ENCODE results near the gene SOX18. TPM values are rescaled to one million over a fixed set of nuclear protein-coding genes. Genes with fewer than 3 reads are reported as not detected.

Gene SOX18
- total and polyA plus RNA-seq, 2 of the 13 experiments (the other 11 are each of a cell fraction or from before 2014, with no cell fraction given): 1.6 to 1.9 TPM

- TF ChIP-seq ZNF740 (CRISPR knock-in tag; IDR thresholded peaks at IDR 0.05) (peak; percentile 66), IKZF4 (CRISPR knock-in tag; IDR thresholded peaks at IDR 0.05; ENCODE audit: borderline replicate concordance, low read depth, not compliant biosample characterization) (peak; percentile 22), ZSCAN30 (CRISPR knock-in tag; IDR thresholded peaks at IDR 0.05) (no peak), ZMAT3 (CRISPR knock-in tag; conservative IDR thresholded peaks at IDR 0.05) (0 out of 2 replicates have a peak, but pooled peaks have one; percentile 1), ZNF17 (CRISPR knock-in tag; IDR thresholded peaks at IDR 0.05) (no peak), SAP130 (CRISPR knock-in tag; IDR thresholded peaks at IDR 0.05; ENCODE audit: low read depth) (peak; percentile 61), ZNF451 (CRISPR knock-in tag; IDR thresholded peaks at IDR 0.05) (peak; percentile 73), ZSCAN12 (CRISPR knock-in tag; IDR thresholded peaks at IDR 0.05) (no peak; the same call in 1 of the 2 replicates), ZNF788 (CRISPR knock-in tag; IDR thresholded peaks at IDR 0.05; ENCODE audit: borderline replicate concordance) (peak; percentile 82; the same call in 1 of the 2 replicates), BRD4 (CRISPR knock-in tag; IDR thresholded peaks at IDR 0.05) (no peak), NCOR1 (IDR thresholded peaks at IDR 0.05; ENCODE audit: borderline replicate concordance, low read length) (no peak), ZNF709 (CRISPR knock-in tag; IDR thresholded peaks at IDR 0.05) (peak; percentile 87; the same call in 1 of the 2 replicates)
- TF ChIP-seq, protein P1, sequence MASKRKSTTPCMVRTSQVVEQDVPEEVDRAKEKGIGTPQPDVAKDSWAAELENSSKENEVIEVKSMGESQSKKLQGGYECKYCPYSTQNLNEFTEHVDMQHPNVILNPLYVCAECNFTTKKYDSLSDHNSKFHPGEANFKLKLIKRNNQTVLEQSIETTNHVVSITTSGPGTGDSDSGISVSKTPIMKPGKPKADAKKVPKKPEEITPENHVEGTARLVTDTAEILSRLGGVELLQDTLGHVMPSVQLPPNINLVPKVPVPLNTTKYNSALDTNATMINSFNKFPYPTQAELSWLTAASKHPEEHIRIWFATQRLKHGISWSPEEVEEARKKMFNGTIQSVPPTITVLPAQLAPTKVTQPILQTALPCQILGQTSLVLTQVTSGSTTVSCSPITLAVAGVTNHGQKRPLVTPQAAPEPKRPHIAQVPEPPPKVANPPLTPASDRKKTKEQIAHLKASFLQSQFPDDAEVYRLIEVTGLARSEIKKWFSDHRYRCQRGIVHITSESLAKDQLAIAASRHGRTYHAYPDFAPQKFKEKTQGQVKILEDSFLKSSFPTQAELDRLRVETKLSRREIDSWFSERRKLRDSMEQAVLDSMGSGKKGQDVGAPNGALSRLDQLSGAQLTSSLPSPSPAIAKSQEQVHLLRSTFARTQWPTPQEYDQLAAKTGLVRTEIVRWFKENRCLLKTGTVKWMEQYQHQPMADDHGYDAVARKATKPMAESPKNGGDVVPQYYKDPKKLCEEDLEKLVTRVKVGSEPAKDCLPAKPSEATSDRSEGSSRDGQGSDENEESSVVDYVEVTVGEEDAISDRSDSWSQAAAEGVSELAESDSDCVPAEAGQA (IDR thresholded peaks at IDR 0.05; ENCODE audit: low read depth): 0 out of 2 replicates have a peak, but pooled peaks have one; percentile 6
- TF ChIP-seq, protein P1 (CRISPR knock-in tag; IDR thresholded peaks at IDR 0.05; ENCODE audit: borderline replicate concordance): no peak
- TF ChIP-seq, protein P2, sequence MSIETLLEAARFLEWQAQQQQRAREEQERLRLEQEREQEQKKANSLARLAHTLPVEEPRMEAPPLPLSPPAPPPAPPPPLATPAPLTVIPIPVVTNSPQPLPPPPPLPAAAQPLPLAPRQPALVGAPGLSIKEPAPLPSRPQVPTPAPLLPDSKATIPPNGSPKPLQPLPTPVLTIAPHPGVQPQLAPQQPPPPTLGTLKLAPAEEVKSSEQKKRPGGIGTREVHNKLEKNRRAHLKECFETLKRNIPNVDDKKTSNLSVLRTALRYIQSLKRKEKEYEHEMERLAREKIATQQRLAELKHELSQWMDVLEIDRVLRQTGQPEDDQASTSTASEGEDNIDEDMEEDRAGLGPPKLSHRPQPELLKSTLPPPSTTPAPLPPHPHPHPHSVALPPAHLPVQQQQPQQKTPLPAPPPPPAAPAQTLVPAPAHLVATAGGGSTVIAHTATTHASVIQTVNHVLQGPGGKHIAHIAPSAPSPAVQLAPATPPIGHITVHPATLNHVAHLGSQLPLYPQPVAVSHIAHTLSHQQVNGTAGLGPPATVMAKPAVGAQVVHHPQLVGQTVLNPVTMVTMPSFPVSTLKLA (IDR thresholded peaks at IDR 0.05): no peak
- TF ChIP-seq, protein P3, sequence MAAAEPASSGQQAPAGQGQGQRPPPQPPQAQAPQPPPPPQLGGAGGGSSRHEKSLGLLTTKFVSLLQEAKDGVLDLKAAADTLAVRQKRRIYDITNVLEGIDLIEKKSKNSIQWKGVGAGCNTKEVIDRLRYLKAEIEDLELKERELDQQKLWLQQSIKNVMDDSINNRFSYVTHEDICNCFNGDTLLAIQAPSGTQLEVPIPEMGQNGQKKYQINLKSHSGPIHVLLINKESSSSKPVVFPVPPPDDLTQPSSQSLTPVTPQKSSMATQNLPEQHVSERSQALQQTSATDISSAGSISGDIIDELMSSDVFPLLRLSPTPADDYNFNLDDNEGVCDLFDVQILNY (CRISPR knock-in tag; conservative IDR thresholded peaks at IDR 0.05): no peak
These were observed 7.2 kb downstream of the SOX18 start (continued) for GRCh38 chr20:64042054-64042781.

All from HepG2 (cell line).